HepG2 (cell line): ENCODE measurements around the gene UBE2D3. TPM values are rescaled to one million over a fixed set of nuclear protein-coding genes. Genes with fewer than 3 reads are reported as not detected.

Experiments
- ATF2 ChIP-seq: sonication (generic); formaldehyde crosslinking; IDR thresholded peaks from 2 replicates; pipeline ENCODE4 v1.4.0; 2020; ENCODE audit warnings: missing genetic modification reagents
- BRF2 ChIP-seq: sonication (generic); formaldehyde crosslinking; IDR thresholded peaks from 2 replicates; pipeline ENCODE4 v1.8.1; 2022; ENCODE audit warnings: mild to moderate bottlenecking, missing genetic modification reagents
- EP300 ChIP-seq, 3 experiments: sonication (generic) in 1 of 3; formaldehyde crosslinking in 1 of 3; IDR thresholded peaks; 2 replicates each; pipeline versions ENCODE4 v1.5.1 to v1.6.1; 2011 to 2020; ENCODE audit warnings: low read depth in 2 of 3, low read length in 2 of 3, borderline replicate concordance in 1 of 3, improper control_type of control experiment in 1 of 3, mild to moderate bottlenecking in 1 of 3, missing genetic modification reagents in 1 of 3, moderate library complexity in 1 of 3
- FUBP1 ChIP-seq: sonication (generic); formaldehyde crosslinking; IDR thresholded peaks from 2 replicates; pipeline ENCODE4 v1.5.1; 2020; ENCODE audit warnings: missing genetic modification reagents, mild to moderate bottlenecking, borderline replicate concordance
- HOMEZ ChIP-seq: IDR thresholded peaks from 2 replicates; pipeline ENCODE4 v1.6.1; 2016; ENCODE audit warnings: low read depth
- IKZF4 ChIP-seq: sonication (generic); formaldehyde crosslinking; IDR thresholded peaks from 2 replicates; pipeline ENCODE4 v1.5.1; 2020; ENCODE audit warnings: borderline replicate concordance, mild to moderate bottlenecking, low read depth, missing genetic modification reagents; ENCODE audit errors: not compliant biosample characterization
- MLLT10 ChIP-seq: sonication (generic); formaldehyde crosslinking; IDR thresholded peaks from 2 replicates; pipeline ENCODE4 v1.4.0; 2020; ENCODE audit warnings: missing genetic modification reagents
- MLXIP ChIP-seq: sonication (generic); formaldehyde crosslinking; IDR thresholded peaks from 2 replicates; pipeline ENCODE4 v1.9.0; 2021; ENCODE audit warnings: missing genetic modification reagents, borderline replicate concordance
- NR2F6 ChIP-seq, 2 experiments: IDR thresholded peaks; 2 replicates each; pipeline ENCODE4 v1.6.1; 2016; ENCODE audit warnings: antibody characterized with exemption in 1 of 2, mild to moderate bottlenecking in 1 of 2
- PAWR ChIP-seq: sonication (generic); formaldehyde crosslinking; IDR thresholded peaks from 2 replicates; pipeline ENCODE4 v1.4.0; 2020; ENCODE audit warnings: missing genetic modification reagents, mild to moderate bottlenecking, borderline replicate concordance
- PPARG ChIP-seq: conservative IDR thresholded peaks from 2 replicates; pipeline ENCODE4 v1.6.1; 2016; ENCODE audit warnings: missing biosample characterization, missing genetic modification reagents
- TBX3 ChIP-seq: fragments of 450-650 bp; IDR thresholded peaks from 2 replicates; pipeline ENCODE4 v1.6.1; 2017; ENCODE audit warnings: antibody characterized with exemption, mild to moderate bottlenecking, inconsistent platforms, borderline replicate concordance
- U2AF1 ChIP-seq: fragments of 200-400 bp; formaldehyde crosslinking; optimal IDR thresholded peaks from 2 replicates; pipeline ENCODE3; 2017; ENCODE audit warnings: mild to moderate bottlenecking, low read depth, low read length
- ZMYM4 ChIP-seq: sonication (generic); formaldehyde crosslinking; IDR thresholded peaks from 2 replicates; pipeline ENCODE4 v1.8.1; 2023; ENCODE audit warnings: mild to moderate bottlenecking, missing genetic modification reagents
- ZNF207 ChIP-seq: fragments of 450-650 bp; IDR thresholded peaks from 2 replicates; pipeline ENCODE4 v1.6.1; 2016; ENCODE audit warnings: antibody characterized with exemption, borderline replicate concordance
- ZNF468 ChIP-seq: sonication (generic); formaldehyde crosslinking; IDR thresholded peaks from 2 replicates; pipeline ENCODE4 v1.8.0; 2022; ENCODE audit warnings: mild to moderate bottlenecking, moderate library complexity, missing genetic modification reagents
- ZNF572 ChIP-seq: sonication (generic); formaldehyde crosslinking; IDR thresholded peaks from 2 replicates; pipeline ENCODE4 v1.5.1; 2020; ENCODE audit warnings: mild to moderate bottlenecking, missing genetic modification reagents
- polyA plus RNA-seq, 8 experiments: library from polyadenylated mRNA; depleted of rRNA in 3 of 8; stranded (reverse) in 7 of 8; unstranded in 1 of 8; fragments of >200 nt; fragmentation: Illumina TruSeq in 4 of 8; extraction: Trizol in 4 of 8; gene quantifications; 2 replicates each; pipeline versions ENCODE4 v1.2.1 to v1.2.3, GENCODE V29; 2011 to 2016; ENCODE audit warnings: low read depth in 4 of 8, missing spikeins in 1 of 8, mixed read lengths in 1 of 8; ENCODE audit not compliant: insufficient read depth in 1 of 8
- total RNA-seq, 5 experiments: library from RNA; depleted of rRNA; stranded (reverse); fragments of >200 nt; fragmentation: Illumina TruSeq; extraction: Trizol; gene quantifications; 2 replicates each; pipeline ENCODE4 v1.2.3, GENCODE V29; 2016; ENCODE audit warnings: low read depth in 1 of 5

UBE2D3 gene
- total and polyA plus RNA-seq, 2 of the 13 experiments (the other 11 are each of a cell fraction or from before 2014, with no cell fraction given), result 224 to 293 TPM

- TF ChIP-seq BRF2, result peak; percentile 80; the same call in 1 of the 2 replicates
- TF ChIP-seq MLXIP (CRISPR knock-in tag), result no peak
- no peak for TF ChIP-seq NR2F6 (IDR thresholded peaks at IDR 0.05)
- TF ChIP-seq NR2F6 (CRISPR knock-in tag; IDR thresholded peaks at IDR 0.05), result peak; percentile 56; the same call in 1 of the 2 replicates
- no peak for TF ChIP-seq PAWR (CRISPR knock-in tag)
- TF ChIP-seq ZNF468 (CRISPR knock-in tag), result no peak
- TF ChIP-seq FUBP1 (CRISPR knock-in tag), result 0 out of 2 replicates have a peak, but pooled peaks have one; percentile 79
- peak; percentile 73 for TF ChIP-seq ZMYM4 (CRISPR knock-in tag)
- TF ChIP-seq ATF2, result peak; percentile 60
- TF ChIP-seq EP300 (IDR thresholded peaks at IDR 0.05; ENCODE audit: low read depth in 2 of 2, low read length in 2 of 2), result no peak
- no peak for TF ChIP-seq EP300 (CRISPR knock-in tag; IDR thresholded peaks at IDR 0.05; ENCODE audit: borderline replicate concordance)
- TF ChIP-seq HOMEZ (CRISPR knock-in tag), result no peak; the same call in 1 of the 2 replicates
- TF ChIP-seq ZNF207, result no peak
- TF ChIP-seq TBX3, result 0 out of 2 replicates have a peak, but pooled peaks have one; percentile 19
- peak; percentile 95 for TF ChIP-seq IKZF4 (CRISPR knock-in tag)
- no peak for TF ChIP-seq U2AF1
- 0 out of 2 replicates have a peak, but pooled peaks have one; percentile 11 for TF ChIP-seq MLLT10 (CRISPR knock-in tag)
- TF ChIP-seq ZNF572, result no peak
- 0 out of 2 replicates have a peak, but pooled peaks have one; percentile 12 for TF ChIP-seq PPARG (CRISPR knock-in tag)
These were observed at the start of gene UBE2D3 (continued) for GRCh38 chr4:102826890-102827673.
